SHP77 (cell line): ENCODE results near the gene OR51E1.

Experiments
- DNase-seq, 2 experiments: peaks; one replicate each; lab custom pipeline; 2025; lab: John Stamatoyannopoulos, UW

The OR51E1 gene, protein sequence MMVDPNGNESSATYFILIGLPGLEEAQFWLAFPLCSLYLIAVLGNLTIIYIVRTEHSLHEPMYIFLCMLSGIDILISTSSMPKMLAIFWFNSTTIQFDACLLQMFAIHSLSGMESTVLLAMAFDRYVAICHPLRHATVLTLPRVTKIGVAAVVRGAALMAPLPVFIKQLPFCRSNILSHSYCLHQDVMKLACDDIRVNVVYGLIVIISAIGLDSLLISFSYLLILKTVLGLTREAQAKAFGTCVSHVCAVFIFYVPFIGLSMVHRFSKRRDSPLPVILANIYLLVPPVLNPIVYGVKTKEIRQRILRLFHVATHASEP

DNA sequence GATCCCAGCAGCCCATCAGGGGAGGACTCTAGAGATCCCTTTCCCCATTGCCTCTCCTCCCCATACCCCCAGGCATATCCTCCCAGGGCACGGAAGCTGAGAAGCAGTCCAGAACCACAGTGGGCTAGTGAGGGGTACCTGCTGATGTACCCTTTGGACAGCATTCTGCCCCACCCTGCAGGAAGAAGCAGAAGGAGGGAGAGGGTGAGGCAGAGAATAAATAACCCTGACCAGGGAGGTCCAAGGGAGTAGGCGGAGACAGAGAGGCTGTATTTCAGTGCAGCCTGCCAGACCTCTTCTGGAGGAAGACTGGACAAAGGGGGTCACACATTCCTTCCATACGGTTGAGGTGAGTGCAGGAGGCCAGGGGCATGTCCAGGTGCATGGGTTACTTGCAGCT is at the start of gene OR51E1:
Gene OR51E1 (plus strand): TSS at position 301 of the 400 bp plus-strand sequence. CDS start 8,545 bp downstream, outside the sequence.
- DNase-seq = no peak

DNA sequence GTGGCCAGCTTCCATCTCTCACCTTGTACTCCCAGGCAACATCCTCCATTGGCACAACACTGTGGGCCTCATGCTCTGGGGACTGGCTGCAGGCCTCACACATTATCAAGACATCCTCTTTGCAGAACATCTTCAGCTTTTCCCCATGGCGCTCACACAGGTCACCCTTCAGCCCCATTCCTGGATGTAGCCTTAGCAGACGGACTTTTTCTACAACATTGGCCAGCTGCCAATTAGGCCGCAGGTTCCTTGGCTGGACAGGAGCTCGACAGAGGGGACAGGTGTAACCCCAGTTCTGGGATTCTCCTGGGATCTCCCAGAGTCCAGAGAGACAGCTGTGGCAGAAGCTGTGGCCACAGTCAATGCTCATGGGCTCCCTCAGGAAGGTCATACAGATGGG is 38.7 kb upstream of the OR51E1 start:
- no peak for DNase-seq

DNA sequence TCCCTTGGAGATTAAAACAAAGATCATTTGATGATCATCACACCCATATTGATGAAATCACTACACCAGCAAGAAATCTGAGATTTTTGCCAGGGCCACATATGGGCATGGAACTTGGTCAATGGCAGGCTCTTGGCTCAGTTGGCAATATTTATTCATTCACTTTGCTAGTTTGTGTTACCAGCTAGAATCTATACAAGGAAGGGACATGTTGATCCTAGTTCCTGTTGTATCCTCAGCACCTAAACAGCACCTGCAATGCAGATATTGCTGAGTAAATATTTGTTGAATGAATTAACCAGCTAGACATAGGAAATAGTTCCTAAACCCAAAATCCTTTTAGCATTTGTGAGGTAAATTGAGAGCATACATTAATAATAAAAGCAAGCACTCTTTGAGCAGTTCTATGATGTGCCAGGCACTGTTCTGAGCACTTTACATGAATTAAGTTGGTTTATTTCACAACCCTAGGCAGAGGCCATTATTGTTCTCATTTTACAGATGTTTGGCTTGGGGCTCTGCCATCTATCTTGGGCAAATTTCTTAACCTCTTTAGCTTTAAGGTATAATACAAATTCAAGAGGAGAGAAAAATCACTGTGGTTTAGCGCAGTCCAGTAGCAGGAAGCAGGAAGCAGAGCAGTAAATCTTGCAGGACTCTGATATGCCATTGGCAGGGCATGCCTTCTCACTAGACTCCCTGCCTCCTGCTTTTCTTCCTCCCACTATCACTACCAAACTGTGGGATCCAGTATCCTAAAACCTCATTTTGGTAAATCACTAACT is 37.4 kb upstream of the OR51E1 start:
- DNase-seq = peak in 1 of 2 experiments; percentile 6

DNA sequence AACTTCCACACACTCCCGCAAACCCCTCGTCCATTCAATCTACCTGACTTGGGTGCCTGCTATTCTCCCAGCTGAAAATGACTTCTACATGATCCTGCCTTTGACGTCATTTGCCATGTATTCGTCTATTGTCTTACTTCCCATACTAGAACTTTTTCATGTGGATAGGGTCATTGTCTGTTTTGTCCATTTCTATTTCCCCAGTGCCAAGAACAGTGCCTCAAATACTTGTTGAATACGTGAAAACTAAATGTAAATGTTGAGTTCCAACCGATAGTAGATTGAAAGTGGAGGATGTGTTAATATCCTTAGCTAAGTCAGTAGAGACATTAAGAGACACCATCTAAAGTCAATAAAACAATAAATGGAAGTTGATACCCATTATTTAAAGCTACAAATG is 36.7 kb upstream of the OR51E1 start:
- DNase-seq = peak; percentile 11 to 12

DNA sequence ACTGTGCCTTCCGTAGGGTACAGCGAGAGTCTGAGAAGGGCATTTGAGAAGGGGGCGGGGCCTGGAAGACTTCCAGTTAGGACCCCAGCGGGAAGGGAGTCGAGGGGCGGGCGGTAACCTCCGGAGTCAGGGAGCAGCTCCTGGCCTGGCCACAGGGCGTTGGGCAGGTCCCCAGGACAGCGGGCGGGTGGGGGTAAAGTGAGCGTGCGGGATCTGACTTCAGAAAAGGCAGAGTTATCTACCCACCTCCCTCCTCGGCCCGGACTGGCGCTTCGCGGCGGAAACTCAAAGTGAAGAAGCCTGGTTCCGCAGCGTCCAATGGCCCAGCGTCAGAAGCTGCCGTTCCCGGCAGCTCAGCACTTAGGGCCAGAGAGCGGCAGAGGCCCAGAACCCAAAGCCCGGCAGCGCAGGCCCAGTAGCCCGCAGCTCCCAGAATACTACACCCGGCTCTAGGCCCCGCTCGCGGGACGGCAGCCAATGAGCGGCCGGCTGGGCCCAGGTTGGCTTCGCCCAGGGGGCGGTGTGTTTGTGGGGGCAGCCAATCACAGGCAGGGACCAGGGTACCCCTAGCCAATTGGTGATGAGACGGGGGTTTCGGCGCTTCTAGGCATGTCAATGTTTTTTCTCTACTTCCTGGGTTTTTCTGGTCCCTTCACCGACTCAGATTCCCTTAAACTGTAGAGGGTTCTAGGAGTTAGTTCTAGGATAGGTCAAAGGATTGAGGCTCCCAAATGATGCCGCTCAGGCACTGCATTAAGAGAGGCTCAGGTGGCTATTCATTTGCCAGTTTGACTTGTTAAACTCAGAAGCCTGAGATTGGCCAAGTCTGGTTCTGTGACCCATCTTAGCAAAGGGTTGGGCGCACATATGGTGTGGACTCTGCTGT is 35.8 kb upstream of the OR51E1 start, which contains the start of gene TRIM68:
Gene TRIM68 (minus strand): TSS at position 451 of the 886 bp plus-strand sequence. CDS start 2,727 bp downstream, outside the sequence.
- peak; percentile 87 to 95 for DNase-seq

DNA sequence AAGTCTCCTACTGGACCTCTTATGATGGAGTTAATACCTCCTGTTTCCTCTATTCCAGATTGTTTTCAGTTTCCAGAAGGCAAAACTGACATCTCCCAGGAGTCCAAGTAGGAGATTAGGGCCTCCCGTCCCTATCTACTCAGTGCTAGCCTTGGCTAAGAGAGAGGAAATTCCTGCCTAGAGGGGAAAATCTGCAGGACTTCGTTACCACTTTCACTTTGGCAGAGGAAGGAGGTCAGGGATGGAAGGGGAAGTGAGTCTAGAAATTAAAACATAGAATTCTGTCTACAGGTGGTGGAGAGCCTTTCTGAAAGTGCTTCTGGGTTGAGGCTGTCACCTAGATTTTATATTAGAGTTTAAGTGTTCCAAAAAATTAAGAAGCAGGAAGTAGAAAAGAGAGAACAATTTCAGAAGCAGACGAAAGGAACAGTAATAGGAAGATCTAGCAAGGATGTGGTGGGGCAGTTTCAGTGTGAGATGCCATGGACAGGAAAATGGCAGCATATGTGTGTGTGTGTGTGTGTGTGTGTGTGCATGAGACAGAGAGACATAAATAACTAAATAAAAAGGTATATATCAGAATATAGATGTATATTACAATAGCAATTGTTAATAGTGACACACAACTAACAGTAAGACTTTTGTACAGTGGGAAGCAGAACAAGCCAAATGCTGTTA is 33.4 kb upstream of the OR51E1 start:
- DNase-seq = no peak

DNA sequence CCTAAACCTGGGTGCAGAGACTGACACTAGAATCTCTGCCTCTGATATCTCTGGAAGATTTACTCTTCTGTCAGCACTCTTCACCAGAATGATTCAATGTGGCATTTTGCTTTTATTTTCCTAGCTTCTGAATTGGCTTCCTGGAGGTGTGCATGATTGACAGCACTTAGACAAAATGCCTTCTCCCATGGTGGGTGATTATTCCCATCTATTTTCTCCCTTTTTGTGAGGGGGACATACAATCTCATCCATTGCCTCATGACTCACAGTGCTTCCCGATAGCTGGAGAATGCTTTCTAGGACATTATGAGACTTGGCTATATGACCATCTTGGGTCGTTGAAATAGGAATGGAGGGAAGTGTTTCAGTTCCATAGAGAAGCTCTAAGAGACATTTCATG is 31.8 kb upstream of the OR51E1 start:
- DNase-seq = no peak

DNA sequence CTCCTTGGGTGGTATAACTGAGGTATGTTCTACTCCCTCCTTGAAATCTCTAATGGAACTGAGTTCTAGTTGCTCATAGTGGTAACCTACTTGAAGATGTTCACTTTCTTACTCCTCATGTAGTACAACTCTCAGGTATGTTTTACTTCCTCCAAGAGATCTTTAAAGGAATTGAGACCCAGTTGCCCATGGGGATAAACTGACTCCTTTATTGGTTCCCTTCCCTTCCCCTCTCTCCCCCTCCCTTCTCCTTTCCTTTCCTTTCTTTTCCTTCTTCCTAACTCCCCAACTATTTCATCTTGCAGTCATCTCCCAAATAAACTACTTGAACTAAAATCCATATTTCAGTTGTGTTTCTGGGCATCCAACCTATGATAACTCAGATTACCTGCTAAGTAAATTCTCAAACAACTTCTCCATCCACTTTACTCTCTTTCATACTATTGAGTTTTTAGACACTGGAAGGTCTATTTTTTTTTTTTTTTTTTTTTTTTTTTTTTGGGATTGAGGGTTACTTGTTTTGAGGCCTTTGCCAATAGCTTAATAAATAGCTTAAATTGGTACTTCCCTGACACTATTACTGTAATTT is 27.8 kb upstream of the OR51E1 start:
- no peak for DNase-seq

DNA sequence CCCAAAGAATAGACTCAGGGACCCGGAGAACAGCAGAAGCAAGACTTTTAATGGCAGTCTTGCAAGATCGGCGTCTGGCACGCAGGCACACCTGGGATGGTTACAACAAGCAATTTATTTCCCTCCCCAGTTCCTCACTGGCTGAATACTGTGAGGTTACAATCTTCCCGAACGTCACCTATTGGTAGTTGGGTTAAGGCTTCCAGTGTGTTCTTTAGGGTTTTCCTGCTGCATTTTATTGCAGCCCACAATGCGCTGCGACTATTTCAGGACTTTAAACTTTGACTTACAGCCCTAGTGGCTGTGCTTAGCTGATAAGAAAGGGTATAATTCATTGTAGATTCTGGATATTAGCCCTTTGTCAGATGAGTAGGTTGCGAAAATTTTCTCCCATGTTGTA is 24.3 kb upstream of the OR51E1 start:
- no peak for DNase-seq

DNA sequence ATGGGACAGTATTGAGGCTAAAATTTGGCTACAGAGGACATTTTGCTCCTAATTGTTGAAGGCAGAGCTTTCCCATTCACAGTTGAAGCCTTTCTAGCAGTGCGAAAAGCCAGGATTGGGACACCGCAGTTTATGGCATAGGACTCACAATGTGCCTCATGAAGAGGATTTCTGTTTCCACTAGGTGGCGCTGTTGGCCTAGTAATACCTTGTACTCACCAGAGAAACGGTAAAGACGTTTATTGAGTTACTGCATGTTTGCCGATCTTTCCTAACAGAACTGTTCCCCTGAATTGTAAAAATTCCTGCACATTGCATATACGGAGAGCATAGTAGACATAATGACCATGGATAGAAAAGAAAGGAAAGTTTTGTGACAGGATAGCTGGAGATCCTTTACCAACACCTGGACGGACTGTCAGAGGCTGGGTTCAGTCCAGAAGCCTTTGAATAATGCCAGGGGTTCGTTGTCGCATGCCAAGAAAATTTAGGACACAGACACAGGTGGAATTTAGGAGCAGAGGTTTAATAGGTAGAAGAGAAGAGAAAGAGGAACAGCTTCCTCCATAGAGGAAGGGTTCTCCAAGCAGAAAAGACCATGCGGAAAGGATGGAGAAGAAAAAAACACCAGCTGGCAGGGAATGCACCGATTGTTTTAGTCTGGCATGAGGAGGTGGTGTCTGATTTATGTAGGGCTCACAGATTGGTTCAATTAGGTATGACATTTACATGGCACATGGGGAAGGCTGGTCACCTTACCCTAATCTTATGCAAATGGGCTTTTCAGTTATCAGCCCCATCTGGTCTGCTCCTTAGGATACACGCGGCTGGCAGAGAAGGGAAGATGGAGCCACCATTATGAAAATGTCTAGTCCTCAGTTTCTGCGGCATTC is 17.3 kb upstream of the OR51E1 start:
- peak; percentile 84 to 85 for DNase-seq

DNA sequence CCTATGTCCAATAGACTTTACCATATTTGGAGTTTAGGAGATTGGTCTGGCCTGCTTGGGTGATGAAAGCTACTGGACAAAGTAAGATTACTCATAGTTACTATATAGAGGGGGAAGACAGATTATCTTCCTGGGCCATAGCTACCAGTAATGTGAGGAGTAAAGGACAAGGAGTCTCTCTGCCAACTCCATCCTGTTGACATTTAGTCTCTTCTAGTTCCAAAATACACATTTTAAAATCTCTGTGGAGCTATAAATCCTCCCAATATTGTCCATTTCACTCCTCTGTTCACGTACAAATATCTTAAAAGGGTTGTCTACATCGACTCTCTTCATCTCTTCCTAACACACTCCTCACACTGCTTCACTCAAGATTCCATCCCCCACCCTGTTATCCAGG is 7.6 kb upstream of the OR51E1 start:
- no peak for DNase-seq

DNA sequence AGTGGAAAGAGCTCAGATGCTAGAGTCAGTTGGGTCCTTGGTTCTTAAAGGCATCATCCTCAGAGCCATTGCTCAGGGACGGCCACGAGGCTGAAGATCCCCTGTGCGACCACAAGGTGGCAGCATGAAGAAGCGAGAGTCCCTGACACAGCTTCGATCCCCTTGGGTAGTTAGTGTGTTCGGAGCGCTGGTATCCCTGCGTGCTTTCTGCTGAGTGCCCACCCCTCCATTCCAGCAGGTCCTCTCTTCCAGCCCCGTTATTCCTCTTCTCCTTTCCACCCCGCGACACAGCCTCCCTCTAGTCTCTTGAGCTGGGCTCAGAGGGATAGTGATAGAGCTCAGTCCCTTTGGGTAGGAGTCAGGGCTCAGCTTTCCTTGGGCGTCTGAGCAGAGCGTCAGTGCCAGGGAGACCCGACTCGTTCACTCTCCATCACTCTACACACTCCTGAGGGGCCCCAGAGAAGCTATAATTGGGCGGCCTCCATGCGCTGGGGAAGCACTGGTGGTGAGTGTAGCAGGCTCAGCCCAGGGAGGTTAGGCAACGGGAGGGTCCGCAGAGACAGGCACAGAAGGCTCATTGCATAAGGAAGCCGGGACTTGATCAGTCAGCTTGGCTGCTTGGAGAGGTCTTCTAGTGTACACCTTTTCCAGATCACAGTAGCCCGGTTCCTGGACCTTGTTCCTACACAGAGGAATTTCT is 6.7 kb upstream of the OR51E1 start, which contains the start of gene OR51D1:
Gene OR51D1 (plus strand): TSS at position 516 of the 700 bp plus-strand sequence. CDS start 2,314 bp downstream, outside the sequence.
- DNase-seq = peak; percentile 83 to 90

DNA sequence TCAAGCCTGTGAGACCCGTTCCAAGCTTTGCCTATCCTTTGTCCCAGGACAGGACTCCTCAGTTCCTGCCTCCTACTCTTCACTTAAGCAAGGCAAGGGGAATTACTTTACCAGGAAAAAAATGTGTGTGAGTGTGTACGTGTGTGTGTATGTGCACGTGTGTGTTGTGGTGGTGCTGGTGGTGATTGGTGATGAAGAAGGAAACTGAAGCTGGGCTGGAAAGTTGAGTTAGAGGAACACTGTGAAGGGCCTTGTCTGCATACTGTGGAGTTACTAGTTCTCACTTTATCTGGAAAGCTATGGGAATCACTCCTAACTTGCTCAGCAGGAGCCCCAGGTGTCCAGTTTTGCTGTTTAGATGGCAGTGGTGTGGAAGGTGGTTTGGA is 6.1 kb upstream of the OR51E1 start:
- DNase-seq = no peak

DNA sequence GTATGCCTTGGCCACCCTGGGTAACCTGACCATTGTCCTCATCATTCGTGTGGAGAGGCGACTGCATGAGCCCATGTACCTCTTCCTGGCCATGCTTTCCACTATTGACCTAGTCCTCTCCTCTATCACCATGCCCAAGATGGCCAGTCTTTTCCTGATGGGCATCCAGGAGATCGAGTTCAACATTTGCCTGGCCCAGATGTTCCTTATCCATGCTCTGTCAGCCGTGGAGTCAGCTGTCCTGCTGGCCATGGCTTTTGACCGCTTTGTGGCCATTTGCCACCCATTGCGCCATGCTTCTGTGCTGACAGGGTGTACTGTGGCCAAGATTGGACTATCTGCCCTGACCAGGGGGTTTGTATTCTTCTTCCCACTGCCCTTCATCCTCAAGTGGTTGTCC is 3.9 kb upstream of the OR51E1 start:
- no peak for DNase-seq

DNA sequence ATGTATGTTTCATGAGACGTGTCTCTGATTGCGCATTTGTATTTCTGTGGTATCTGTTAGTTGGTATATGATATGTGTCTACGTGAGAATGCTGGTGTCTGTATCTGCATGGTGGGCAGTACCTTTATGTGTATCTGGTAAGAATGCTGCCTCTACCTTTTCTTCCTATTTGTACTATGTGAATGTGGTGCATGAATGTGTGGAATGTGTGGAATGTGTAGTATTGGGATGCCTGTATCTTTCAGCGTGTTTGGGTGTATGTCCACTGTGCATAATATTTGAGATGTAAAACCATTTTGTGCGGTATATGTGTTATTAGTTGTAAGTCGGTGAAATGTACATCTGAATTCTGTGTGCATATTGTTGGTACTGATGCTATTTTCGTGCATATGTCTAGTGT is 2.3 kb upstream of the OR51E1 start:
- DNase-seq = no peak

DNA sequence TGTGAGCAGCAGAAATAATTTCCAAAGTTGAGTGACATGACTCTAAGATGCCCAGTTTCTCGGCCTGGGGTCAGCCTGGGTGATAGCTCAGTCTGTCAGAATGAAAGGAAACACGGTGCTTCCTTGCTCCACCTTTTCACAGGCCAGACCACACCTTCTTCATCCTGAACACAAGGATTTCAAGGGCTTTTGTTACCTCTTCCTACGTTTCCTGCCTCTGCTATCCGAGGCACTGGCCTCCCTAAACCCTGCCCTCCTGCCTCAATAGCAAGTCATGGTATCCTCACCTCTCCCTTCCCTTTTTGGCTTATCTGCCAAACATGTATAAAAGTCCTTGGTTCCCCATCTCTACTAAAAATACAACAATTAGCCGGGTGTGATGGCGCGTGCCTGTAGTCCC is 1.7 kb upstream of the OR51E1 start:
- no peak for DNase-seq

DNA sequence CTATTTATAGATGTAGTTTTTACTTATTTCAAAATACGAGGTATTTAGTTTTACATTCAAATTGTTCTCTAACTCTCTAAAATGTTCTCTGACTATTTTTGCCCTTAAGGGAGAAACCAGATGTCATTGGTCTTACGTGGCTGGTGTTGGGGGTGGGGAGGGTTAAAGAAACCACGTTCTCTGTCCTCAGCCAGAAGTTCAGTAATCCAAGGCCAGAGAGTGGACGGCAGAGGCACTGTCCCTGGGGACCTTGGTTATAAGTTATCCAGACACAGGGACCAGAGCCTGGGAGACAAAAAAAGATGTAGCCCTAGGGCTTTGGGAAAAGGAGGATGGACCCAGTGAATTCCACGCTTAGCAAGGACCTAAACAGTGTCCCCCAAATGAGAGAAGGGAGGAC is 706 bp upstream of the OR51E1 start:
- DNase-seq = no peak

DNA sequence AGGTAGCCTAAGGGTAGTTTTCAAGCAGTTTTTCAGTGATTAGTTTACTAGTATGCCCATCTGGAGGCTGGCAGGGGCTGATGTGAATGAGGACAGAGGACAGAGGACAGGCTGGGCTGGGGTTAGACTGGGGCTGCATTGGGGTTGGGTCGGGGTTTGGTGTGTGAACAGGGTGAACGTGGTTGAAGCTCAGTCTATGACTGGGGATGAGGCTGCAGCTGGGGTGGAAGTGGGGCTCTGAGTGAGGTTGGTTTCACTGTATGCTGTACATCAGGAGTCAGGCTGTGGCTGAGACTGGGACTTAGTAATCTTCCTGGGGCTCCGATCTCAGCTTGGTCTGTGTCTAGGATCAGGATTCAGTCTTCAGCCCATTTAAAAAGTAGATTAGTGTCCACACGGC is 451 bp downstream of the OR51E1 start:
- DNase-seq = no peak

DNA sequence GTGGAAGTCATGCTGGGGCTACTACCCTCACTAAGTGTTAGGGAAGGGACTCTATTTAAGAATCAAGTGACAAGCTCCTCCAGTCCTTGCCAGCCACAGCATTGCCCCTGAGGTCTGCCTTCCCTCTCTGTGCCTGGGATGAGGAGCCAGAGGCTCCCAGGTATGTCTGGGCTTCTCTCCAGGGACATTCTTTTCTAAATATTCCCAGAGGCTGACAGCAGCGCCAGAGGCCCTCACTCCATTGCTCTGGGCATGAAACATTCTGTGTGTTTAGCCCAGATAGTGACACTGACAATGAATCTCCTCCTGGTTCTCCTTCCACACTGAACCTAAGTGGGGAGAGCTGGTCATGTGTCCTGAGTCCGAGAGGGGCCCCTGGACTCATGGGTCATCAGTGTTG is 2.2 kb downstream of the OR51E1 start:
- no peak for DNase-seq

DNA sequence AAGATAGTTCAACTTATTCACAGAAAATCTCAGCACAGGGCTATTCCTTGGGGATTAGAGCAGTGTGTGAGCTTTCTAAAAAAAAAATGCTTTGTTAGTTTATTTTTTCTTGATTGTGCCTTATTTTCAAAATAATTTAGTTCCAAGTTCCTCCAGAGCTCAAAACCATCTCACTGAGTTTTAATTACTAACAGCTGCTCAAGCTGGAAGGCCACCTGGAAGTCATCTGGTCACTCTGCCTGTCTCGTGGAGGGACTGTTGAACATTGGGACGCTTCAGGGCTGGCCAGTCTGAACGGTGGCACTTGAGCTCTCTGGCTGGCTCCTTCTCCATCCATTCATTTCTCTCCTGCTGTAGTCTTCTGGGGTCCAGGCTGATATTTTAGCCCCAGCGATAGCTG is 4.0 kb downstream of the OR51E1 start:
- DNase-seq = no peak
